HG03571 (cell line): ENCODE measurements around the gene GSTM4.
"Not testable (repeated sequence)": the region's sequence is repeated elsewhere in the genome, so short reads cannot be mapped to it uniquely, and the experiment has no call there.

Source experiments
- ATAC-seq: cut with Tn5 transposase; IDR thresholded peaks from one replicate; pipeline ENCODE4 v1.9.1; 2021; ENCODE audit not compliant: unreplicated experiment

GSTM4 gene

DNA sequence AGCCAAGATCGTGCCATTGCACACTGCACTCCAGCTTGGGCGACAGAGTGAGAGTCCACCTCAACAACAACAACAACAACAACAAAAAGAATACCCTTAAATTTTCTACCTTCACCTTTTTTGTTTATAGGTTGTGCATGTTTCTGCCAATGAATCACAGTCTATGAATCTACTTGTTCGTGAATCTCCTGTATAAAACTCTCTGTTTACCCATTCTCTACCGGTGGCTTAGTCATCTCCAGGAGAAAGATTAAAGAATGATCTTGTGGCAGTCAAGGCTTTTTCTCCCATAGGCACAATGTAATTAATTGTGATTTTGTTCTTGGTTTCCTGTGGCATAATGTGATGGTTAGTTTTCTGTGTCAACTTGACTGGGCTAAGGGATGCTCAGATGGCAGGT, 42.0 kb downstream of the GSTM4 start:
- not testable (repeated sequence) for ATAC-seq

DNA sequence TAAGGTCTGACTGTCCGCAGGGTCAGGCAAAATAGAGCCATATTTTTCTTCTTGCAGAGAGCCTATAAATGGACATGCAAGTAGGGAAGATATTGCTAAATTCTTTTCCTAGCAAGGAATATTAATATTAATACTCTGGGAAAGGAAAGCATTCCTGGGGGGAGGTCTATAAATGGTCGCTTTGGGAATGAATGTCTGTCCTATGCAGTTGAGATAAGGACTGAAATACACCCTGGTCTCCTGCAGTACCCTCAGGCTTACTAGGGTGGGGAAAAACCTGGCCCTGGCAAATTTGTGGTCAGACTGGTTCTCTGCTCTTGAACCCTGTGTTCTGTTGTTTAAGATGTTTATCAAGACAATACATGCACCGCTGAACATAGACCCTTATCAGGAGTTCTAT, 47.0 kb downstream of the GSTM4 start:
- ATAC-seq = not testable (repeated sequence)

DNA sequence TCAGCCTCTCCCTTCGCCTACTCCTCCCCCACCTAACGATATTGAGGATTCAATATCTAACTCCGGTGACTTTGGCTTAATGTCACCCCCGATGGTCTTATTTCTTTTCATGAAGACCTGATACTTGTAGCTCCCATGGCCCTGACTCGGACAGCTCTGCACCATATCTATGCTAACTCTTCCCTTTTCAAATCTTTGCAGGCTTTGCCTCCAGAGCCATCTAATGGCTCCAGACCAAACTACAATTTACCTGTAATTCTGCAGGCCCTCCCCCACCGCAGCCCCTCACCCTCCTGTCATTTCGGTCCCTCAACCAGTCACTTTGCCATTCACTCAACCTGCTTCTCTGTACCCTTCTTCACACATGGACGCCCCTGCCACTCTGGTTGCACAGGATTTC, 48.3 kb downstream of the GSTM4 start:
- ATAC-seq = no peak

DNA sequence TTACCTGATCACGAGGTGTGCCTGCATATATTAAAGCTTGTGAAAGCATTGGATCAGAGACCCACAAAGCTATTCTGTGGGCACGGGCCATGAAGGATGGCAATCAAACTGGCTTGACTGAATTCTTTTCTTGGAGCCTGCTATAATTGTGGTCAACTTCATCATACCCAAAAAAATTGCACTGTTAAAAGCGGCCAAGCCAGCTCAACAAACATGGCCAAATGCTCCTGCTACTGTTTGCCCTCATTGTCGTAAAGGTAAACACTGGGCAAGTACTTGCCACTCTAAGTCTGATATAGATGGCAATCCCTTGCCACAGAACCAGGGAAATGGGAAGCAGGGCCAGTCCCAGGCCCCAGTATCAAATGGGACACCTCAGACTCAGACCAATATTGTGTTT, 49.5 kb downstream of the GSTM4 start:
- no peak for ATAC-seq

DNA sequence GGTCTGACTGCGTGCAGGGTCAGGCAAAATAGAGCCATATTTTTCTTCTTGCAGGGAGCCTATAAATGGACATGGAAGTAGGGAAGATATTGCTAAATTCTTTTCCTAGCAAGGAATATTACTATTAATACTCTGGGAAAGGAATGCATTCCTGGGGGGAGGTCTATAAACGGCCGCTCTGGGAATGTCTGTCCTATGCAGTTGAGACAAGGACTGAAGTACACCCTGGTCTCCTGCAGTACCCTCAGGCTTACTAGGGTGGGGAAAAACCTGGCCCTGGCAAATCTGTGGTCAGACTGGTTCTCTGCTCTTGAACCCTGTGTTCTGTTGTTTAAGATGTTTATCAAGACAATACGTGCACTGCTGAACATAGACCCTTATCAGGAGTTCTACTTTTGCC, 53.0 kb downstream of the GSTM4 start:
- not testable (repeated sequence) for ATAC-seq

DNA sequence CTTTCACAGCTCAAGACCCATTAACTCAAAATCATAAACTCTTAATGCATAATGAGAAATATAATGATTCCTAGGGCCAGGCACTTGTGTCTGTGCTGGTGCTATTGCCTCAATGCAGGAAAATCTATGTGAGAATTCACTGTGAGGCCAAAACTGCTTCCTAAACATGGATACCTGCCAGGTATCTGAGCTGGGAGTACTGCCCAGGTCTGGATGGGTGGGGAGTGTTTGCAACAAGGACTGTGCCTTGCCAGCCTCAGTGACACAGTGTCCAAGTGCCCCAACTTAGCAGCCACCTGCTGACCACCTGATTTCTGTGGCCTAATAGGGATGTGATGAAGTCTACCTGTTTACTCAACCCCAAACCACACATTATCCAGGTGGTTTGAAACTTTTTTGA, 53.9 kb downstream of the GSTM4 start:
- ATAC-seq = not testable (repeated sequence)
